GM21576 (cell line): ENCODE results near the gene ARL5B.

Source experiments
- ATAC-seq: cut with Tn5 transposase; IDR thresholded peaks from one replicate; pipeline ENCODE4 v1.9.1; 2021; ENCODE audit warnings: mild to moderate bottlenecking, moderate library complexity; ENCODE audit not compliant: unreplicated experiment

ARL5B gene

DNA sequence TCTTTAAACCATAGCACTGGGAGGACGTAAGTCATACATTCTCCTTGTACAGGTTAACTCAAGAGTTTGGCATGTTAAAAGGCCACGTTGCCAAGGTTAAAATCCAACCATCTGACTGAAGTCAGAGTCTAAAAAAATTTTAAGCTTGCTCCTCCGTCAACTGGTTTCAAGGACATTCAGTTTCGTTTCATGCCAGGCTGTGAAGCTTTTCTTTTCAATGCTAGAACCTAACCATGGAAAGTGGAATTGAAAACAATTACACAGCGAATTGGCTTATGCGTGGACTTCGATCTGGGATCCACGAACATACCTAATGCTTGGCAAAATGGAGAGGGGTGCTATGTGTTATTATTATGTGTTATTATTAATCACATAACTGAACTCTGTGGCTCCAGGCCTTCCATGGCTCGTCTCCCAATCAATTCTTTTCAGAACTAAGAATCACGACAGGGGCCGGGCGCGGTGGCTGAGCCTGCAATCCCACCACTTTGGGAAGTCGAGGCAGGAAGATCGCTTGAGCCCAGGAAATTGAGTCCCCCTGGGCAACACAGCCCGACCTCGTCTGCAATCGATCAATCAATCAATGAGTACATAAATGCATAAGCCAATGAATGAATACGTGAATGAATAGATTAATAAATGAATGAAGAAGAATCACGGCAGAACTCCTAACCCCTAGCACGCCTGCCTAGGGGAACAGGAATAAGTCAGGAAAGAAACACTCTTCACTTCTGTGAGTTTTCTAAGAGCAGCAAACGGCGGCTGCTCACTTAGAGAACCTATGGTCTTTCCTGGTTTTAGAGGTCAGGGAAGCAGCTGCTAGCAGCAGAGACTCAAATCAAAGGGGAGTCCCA lies 733 bp upstream of the ARL5B start:
- ATAC-seq = no peak

DNA sequence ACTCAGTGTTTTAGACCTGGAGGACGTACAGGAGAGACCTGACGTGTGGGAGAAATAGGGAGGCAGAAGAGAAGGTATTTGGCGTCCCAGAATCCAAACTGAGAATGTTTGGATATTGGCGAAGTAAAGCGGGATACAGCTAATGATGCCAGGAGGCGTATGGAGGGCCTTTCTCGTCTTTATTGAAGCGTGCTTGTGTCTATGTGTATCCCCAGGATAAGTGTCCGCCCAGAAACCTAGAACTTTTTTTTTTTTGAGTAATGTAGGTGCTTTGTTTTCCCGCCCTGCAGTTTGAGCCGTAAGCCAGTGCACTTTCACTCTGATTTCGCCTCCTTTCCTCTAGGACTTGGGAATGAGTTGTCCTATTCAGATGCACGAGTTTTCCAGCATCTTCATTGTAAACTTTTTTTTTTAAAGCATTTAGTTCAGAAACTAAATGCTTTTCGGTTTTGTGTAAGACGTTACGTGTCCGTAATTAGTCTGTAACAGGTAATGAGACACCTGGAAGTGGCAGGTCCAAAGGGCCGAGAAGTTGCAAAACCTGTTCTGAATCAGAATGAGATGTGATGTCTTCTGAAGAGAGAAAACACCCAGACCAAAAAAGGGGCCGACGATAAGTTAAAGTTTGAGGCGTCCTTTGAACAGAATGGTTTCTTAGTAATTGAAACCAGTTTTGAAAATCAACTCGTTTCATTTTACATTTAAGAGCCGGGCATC lies 746 bp downstream of the ARL5B start:
- ATAC-seq = peak; percentile 14

DNA sequence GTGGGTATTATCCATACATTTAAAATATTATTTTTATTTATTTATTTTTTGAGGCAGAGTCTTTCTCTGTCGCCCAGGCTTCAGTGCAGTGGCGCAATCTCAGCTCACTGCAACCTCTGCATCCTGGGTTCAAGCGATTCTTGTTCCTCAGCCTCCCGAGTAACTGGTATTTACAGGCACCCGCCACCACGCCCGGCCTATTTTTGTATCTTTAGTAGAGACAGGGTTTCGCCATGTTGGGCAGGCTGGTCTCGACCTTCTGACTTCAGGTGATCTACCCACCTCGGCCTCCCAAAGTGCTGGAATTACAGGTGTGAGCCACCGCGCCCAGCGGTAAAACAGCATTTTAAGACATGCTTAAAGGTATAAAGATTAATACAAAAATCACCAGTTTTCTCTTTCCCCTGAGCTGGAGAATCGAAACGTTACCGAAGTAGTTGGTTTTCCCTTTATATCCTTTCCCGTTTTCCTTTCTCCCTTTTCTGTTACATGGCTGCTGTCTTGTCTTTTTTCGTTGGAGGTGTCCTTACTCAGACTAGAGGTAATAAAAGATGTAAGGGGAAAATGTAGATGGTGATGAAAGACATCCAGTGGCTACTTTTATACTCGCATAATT lies 1.7 kb downstream of the ARL5B start:
- ATAC-seq = no peak

DNA sequence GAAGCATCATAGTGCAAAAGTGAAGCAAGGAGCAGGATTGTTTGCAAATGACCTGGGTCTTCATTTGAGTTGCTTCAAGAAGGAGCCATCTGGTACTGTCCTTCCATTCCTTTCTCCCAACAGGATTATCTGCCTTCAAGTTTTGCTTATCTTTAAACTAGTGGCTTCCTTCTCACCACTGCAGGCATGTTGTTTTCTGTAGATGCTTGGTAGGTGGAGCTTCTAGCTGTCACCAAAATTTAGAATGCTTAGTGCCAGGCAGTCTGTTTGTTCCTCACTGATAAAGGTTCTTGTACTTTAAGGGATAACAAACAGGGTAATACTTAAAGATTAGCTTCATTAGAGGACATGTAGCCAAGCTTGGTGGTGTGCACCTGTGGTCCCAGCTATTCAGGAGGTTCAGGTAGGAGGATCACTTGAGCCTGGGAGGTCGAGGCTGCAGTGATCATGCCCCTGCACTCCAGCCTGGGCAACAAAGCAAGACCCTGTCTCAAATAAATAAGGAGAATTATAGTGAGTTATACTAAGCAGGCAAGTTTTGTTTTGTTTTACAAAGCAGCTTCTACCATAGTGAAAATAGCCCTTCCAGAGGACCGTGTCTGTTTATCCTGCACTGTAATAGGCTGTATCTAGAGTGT lies 5.7 kb downstream of the ARL5B start:
- no peak for ATAC-seq

- ATAC-seq = no peak
These were observed 6.8 kb downstream of the ARL5B start for GRCh38 chr10:18665815-18666558.

DNA sequence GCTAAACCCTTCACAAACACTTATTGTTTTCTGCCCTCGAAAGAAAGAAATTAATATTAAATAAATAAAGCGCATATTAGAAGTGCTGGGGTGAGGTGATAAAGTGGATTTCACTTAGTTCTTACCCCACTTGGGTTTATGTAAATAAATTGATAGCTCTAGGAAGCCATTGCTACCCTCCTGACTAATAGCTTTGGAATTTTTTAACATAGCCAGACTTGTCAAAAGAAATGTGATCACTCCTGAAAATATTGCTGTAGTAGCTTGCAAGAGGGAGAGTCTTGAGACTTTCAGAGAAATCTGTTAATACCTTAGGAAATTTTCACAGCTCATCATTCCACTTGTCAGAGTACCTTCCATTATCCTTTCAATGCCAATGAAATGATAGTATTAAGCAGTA lies 7.6 kb downstream of the ARL5B start:
- no peak for ATAC-seq

GRCh38 chr10:18668026-18668425 lies 8.8 kb downstream of the ARL5B start:
- ATAC-seq = no peak

DNA sequence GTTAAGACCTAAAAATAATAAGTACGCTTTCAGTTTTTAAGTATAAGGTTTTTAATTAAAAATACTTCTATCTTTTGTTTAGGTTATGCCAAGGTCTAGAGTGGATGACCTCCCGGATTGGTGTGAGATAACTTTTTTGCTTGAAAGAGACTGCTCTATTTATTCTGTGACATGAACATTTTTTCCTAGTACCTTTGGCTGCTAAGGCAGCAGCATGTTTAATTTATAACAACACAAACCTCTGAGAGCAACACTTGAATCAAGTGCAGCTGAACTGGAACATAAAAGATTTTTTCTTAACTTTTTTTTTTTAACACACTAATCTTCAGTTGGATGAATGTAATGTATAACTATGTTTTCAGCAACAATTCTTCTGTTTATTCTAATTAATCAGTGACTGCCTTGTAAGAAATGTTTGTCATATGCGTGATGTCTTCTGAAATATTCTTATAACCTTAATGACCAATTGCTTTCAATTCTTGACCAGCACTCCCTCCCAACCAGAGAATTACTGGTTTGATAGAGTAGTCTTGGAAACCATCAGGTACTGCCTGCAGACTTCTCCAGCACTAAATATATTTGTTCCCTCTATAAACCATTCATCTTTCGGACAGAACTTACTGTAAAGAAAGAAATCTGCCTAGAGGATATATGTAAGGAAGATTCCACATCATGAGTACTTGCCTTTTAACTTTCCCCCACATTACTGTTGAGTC lies 16.0 kb downstream of the ARL5B start:
- ATAC-seq = no peak

GRCh38 chr10:18680754-18681153 lies 21.5 kb downstream of the ARL5B start:
- ATAC-seq = no peak

DNA sequence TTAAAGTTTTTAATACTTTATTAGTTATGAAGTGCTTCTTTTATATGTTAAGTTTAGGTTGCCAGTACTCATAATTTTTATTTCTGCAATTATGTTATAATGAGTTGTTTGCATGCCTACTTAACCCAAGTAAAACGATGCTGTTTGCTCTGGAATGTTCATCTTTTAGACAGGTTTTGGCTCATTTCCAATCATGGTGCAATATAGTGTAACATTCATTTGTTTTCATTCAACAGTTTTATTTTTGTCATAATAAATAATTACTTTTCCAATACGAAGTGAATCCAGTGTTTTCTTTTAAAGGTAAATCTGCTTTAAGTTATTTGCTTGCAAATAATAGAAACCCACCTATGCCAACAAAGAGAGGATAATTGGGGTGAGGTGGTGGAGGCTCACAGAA lies 22.1 kb downstream of the ARL5B start:
- no peak for ATAC-seq

DNA sequence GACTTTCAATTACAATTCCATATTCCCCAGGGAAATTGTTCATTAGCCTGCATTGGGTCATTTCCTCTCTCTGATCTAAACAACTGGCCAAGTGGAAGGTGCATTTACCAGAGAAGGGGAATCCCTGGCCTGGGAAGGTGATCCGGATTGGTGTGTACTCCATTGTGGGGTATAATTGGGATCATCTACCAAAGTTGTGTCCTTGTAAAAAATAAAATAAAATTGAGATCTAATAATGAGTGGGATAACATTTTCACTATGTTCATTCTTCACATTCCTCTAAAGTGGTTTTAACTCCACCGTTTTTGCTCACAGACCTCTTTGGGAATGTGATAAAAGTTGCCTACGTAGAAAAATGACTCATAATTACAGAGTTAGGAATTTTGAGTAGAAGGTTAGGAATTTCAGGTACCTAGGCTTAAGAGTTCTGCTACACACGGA lies 22.8 kb downstream of the ARL5B start:
- ATAC-seq = no peak

DNA sequence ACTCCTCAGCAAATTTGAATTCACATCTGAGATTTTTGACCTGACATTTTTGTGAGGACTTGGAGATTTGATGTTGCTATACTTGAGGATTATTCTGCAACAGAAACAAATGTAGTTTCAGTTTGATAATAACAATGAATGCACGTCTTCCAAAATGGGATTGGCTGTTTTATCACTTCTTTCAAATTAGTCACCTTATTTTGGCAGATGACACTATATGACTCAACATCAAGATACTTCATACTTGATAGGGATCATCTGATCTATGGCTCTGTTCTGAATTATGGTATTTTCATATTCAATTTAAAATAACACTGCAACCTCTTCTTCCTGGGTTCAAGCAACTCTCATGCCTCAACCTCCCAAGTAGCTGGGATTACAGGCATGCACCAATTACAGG lies 24.2 kb downstream of the ARL5B start:
- no peak for ATAC-seq

DNA sequence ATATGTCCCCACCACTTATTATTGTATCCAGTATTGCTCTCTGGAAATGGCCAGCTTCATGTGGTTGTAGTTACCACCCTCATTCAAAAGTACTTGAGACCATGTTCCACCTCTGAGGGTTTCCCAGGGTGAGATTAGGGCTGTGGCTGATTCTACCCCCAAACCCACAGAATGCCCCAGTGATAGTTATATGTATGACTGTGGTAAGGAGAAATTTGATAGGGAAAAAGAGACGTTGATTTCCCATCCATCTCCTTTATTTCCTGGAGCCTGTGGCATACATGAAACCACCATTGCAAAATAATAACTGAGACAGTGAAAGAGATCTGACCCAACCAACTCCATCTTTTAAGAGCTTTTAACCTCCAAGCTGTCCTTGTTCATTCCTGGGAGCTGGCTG lies 25.2 kb downstream of the ARL5B start:
- no peak for ATAC-seq

GRCh38 chr10:18684953-18685352 lies 25.7 kb downstream of the ARL5B start:
- ATAC-seq = no peak

- no peak for ATAC-seq
These were observed 26.3 kb downstream of the ARL5B start for GRCh38 chr10:18685555-18685954.

- no peak for ATAC-seq
These were observed 28.0 kb downstream of the ARL5B start for GRCh38 chr10:18687195-18687594.

DNA sequence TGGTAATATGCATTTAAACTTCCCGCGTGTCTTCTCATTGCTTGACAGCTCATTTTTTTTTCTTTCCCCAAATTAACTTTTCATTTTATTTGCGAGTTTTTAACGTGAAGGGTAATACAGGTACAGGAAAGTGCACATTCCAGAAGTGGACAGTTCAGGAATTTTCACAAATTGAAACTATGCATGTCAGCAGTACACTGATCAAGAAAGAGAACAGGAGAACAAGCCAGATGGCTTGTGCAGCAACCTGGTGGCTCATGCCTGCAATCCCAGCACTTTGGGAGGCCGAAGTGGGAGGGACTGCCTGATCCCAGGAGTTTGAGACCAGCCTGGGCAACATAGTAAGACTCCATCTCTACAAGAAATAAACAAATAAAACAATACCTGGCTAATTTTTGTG lies 28.5 kb downstream of the ARL5B start:
- ATAC-seq = no peak

DNA sequence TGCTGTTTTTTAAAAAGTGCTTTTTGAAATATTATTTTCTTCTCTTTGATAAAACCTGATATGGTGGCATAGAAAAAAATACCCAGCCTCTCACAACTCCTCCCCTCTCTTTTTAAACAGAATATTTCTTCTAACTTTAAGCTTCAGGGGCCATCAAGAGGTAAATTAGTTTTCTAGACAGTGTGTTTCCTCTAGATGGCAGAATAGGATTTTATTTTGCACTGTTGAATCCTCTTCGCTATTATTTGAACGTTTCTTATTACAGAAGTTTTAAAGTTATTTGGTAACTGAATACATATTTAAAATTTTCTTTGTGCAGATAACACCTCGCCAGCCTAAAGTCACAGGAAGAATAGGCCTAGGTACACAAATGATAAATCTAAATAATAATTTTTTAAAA lies 30.3 kb downstream of the ARL5B start:
- no peak for ATAC-seq

GRCh38 chr10:18690541-18690940 lies 31.3 kb downstream of the ARL5B start:
- no peak for ATAC-seq
